Bronchial epithelial cell (primary cell): ENCODE results near the gene DAPK2. TPM values are rescaled to one million over a fixed set of nuclear protein-coding genes. Genes with fewer than 3 reads are reported as not detected.

Experiments used
- DNase-seq: peaks from one replicate; pipeline ENCODE4 v3.0.0-alpha.2; 2010; ENCODE audit warnings: low read depth
- FAIRE-seq: peaks from 2 replicates; lab custom pipeline; 2011; peaks lifted over from hg19 to GRCh38; lab: Jason Lieb, UNC
- H3K27me3 ChIP-seq: 2 replicates; pipeline ENCODE4 v1.5.1; 2011; ENCODE audit warnings: low read length; ENCODE audit not compliant: control insufficient read depth, insufficient read depth
- H3K36me3 ChIP-seq: 2 replicates; pipeline ENCODE4 v1.5.1; 2011; ENCODE audit warnings: low read length; ENCODE audit not compliant: control insufficient read depth, insufficient read depth
- H3K4me3 ChIP-seq: 2 replicates; pipeline ENCODE4 v1.5.1; 2011; ENCODE audit warnings: mild to moderate bottlenecking, low read depth, low read length, control low read depth
- CTCF ChIP-seq: IDR thresholded peaks from 2 replicates; pipeline ENCODE4 v1.5.1; 2011; ENCODE audit warnings: mild to moderate bottlenecking, moderate library complexity, low read length, control low read depth, inconsistent platforms; ENCODE audit not compliant: insufficient read depth, severe bottlenecking
- total RNA-seq: library from RNA; depleted of rRNA; stranded (reverse); fragments of >200 nt; gene quantifications from 2 replicates; pipeline ENCODE4 v1.2.1, GENCODE V29; 2014

Gene DAPK2
- total RNA-seq, 1 donor from 2014 or later, result 0.53 TPM

- Histone ChIP-seq H3K4me3 (no peak overlapping the region), H3K36me3 (no peaks in the 10 kb centered on the region), H3K27me3 (no peaks in the 10 kb centered on the region)
- no peak for TF ChIP-seq CTCF
- no peak for DNase-seq
- no peak for FAIRE-seq
Observed at GRCh38 chr15:63894662-63894949, 151.7 kb downstream of the DAPK2 start.

- Histone ChIP-seq H3K27me3 (no peaks in the 10 kb centered on the region), H3K4me3 (no peak overlapping the region), H3K36me3 (no peaks in the 10 kb centered on the region)
- TF ChIP-seq CTCF, result no peak
- no peak for DNase-seq
- FAIRE-seq, result no peak
Observed at GRCh38 chr15:63893866-63894661, 152.2 kb downstream of the DAPK2 start.

DNA sequence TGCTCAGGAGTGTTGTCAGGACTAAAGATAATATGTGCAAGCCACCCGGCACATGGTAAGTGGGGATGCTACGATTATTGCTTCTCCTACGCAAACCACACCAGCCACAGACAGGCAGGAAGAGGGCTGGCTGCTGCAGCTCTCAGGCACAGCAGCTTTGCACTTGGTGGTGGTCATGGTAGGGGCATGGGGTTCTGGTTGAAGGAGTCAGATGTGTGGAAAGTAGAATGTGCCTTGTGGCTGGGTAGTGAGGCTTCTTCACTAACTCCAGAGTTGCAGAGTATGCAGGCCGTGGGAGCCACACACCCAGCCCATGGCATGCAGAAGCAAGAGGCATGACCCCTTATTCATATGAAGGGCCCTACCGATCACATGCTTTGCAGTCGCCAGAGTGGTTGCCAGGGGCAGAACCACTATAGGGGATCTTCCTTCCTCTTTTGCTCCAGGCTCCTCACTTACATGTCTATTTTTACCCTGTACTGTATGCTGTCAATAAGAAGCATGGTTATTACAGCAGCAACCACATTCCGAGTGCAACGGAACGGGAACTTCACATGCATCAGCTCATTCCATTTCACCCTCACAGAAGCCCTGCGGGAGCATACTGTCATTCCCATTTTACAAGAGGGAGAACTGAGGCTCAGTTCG is 153.4 kb downstream of the DAPK2 start:
- TF ChIP-seq CTCF, result no peak
- no peak for FAIRE-seq
- Histone ChIP-seq H3K36me3 (no peaks in the 10 kb centered on the region), H3K27me3 (peaks cover 1% of the 10 kb centered on the region), H3K4me3 (no peak overlapping the region)
- DNase-seq, result no peak

DNA sequence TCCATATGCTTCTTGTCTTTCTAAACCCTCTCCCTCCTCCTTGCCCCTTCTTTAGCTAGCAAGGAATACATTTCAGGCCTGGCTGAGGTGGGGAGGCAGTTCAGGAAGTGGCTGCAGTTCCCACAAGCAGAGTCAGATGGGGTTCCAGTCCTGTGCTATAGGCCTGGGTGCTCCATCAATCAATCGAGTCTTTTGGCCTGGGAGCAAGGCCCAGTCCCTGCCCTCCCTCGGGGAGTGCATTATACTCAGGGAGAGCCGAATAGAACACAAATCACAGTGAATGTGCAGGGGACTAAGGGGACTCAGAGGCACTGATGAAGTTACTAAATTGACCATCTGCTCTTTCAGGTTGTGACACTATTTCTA is 154.5 kb downstream of the DAPK2 start:
- no peak for TF ChIP-seq CTCF
- FAIRE-seq (no peak), DNase-seq (no peak)
- Histone ChIP-seq H3K4me3 (no peak overlapping the region), H3K36me3 (no peaks in the 10 kb centered on the region), H3K27me3 (peaks cover 1% of the 10 kb centered on the region)

DNA sequence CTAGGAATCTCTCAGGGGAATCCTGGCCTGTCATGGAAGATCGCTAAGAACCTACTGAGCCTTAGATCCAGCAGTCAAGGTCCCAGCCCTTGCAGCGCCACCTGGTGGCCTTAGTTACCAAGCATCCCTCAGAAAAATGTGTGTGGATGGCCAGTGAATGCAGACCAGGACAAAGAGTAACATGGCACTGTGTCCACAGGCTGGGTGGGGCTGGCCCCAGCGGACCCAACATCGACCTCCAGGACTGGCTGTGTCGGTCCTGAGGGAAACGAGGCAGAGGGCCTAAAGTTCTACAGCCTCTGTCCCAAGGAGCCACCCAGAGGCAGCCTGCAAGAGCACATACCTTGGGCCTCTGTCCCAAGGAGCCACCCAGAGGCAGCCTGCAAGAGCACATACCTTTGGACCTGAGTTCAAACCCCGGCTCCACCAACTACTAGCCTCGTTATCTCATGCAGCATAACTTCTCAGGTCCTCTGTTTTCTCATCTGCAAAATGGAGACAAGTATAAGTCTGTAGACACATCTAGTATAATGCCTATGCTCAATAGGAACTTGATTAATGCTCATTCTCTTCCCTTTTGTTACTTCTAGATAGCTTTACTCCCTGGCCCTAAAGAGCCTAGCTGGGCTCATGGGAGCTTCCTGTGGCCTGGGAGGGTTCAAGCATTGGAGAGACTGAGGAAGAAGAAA is 155.1 kb downstream of the DAPK2 start:
- H3K36me3 ChIP-seq, result no peaks in the 10 kb centered on the region
- FAIRE-seq, result no peak

More for the DNA sequence above, 155.1 kb downstream of the DAPK2 start:
- H3K27me3 ChIP-seq, result peaks cover 1% of the 10 kb centered on the region
- TF ChIP-seq CTCF, result peak; percentile 79
- DNase-seq, result peak; percentile 55
- no peak overlapping the region for H3K4me3 ChIP-seq
